HG02884 (cell line): ENCODE results near the gene MSI2.
"Not testable (repeated sequence)": the region's sequence is repeated elsewhere in the genome, so short reads cannot be mapped to it uniquely, and the experiment has no call there.

ENCODE experiments used
- ATAC-seq: cut with Tn5 transposase; IDR thresholded peaks from one replicate; pipeline ENCODE4 v1.9.1; 2021; ENCODE audit warnings: mild to moderate bottlenecking, moderate library complexity; ENCODE audit not compliant: unreplicated experiment

Gene MSI2

GRCh38 chr17:57288773-57289121 is 32.4 kb downstream of the MSI2 start:
- no peak for ATAC-seq

GRCh38 chr17:57289130-57289529 is 32.8 kb downstream of the MSI2 start:
- ATAC-seq, result no peak

- no peak for ATAC-seq
These were observed 33.3 kb downstream of the MSI2 start for GRCh38 chr17:57289613-57290012.

- no peak for ATAC-seq
These were observed 34.7 kb downstream of the MSI2 start for GRCh38 chr17:57290981-57291380.

- no peak for ATAC-seq
These were observed 35.8 kb downstream of the MSI2 start for GRCh38 chr17:57292091-57292490.

- no peak for ATAC-seq
These were observed 36.8 kb downstream of the MSI2 start for GRCh38 chr17:57293077-57293476.

GRCh38 chr17:57294101-57294500 is 37.8 kb downstream of the MSI2 start:
- ATAC-seq, result no peak

- no peak for ATAC-seq
These were observed 38.5 kb downstream of the MSI2 start for GRCh38 chr17:57294629-57295501.

- no peak for ATAC-seq
These were observed 39.3 kb downstream of the MSI2 start for GRCh38 chr17:57295526-57296023.

- no peak for ATAC-seq
These were observed 39.9 kb downstream of the MSI2 start for GRCh38 chr17:57296231-57296630.

- no peak for ATAC-seq
These were observed 42.9 kb downstream of the MSI2 start for GRCh38 chr17:57299176-57299575.

GRCh38 chr17:57300592-57300991 is 44.3 kb downstream of the MSI2 start:
- not testable (repeated sequence) for ATAC-seq

- no peak for ATAC-seq
These were observed 46.6 kb downstream of the MSI2 start for GRCh38 chr17:57302690-57303465.

- no peak for ATAC-seq
These were observed 48.9 kb downstream of the MSI2 start for GRCh38 chr17:57305144-57305728.

GRCh38 chr17:57305908-57306504 is 49.7 kb downstream of the MSI2 start:
- no peak for ATAC-seq

- ATAC-seq, result no peak
These were observed 52.3 kb downstream of the MSI2 start for GRCh38 chr17:57308543-57309186.

- ATAC-seq, result no peak
These were observed 53.2 kb downstream of the MSI2 start for GRCh38 chr17:57309479-57309878.

- ATAC-seq, result no peak
These were observed 55.2 kb downstream of the MSI2 start for GRCh38 chr17:57311281-57312216.

- ATAC-seq, result no peak
These were observed 55.9 kb downstream of the MSI2 start for GRCh38 chr17:57312242-57312641.
